ENCODE data around the gene TUBA1A.
"Not testable (repeated sequence)": the region's sequence is repeated elsewhere in the genome, so short reads cannot be mapped to it uniquely, and the experiment has no call there.

- not testable (repeated sequence) for TF ChIP-seq POLR2A, POLR2AphosphoS5 (IDR thresholded peaks at IDR 0.05; ENCODE audit: low read depth, low read length)
These were observed 51.9 kb downstream of the TUBA1A start for GRCh38 chr12:49136997-49137396.
